ENCODE results near the gene GALC. TPM values are rescaled to one million over a fixed set of nuclear protein-coding genes. Genes with fewer than 3 reads are reported as not detected.

The GALC gene
- total RNA-seq, 1 experiment from 2014 or later: 0.18 TPM

GRCh38 chr14:87916886-87917275, 76.1 kb downstream of the GALC start:
- intact Hi-C loops (cut with micrococcal nuclease): no loop called here
- H3K9me3 ChIP-seq (ENCODE audit: low read length): no peaks in the 10 kb centered on the region
- POLR2A ChIA-PET (ENCODE audit: unreplicated experiment): no interaction called here
- peaks cover 7% of the 10 kb centered on the region; the same call in 1 of the 2 replicates for H3K27me3 ChIP-seq (ENCODE audit: low read length)
- no peaks in the 10 kb centered on the region for H3K79me2 ChIP-seq (ENCODE audit: low read length)
- H3K4me2 ChIP-seq (ENCODE audit: low read length): no peak overlapping the region
- no peaks in the 10 kb centered on the region for H3K36me3 ChIP-seq (ENCODE audit: low read depth, low read length)
- no peak for DNase-seq
- no peak overlapping the region for H3K4me3 ChIP-seq (ENCODE audit: low read length)
- H2AFZ ChIP-seq (ENCODE audit: low read length): no peak overlapping the region
- H3K27ac ChIP-seq (ENCODE audit: low read length): no peak overlapping the region
- CTCF ChIA-PET: no interaction called here
- no TSS peak for BruUV-seq (replicated peaks)
- no peak overlapping the region for H3K9ac ChIP-seq (ENCODE audit: low read length)
- TF ChIP-seq EZH2 (IDR thresholded peaks at IDR 0.05; ENCODE audit: low read length, unreplicated experiment): no peak
- TF ChIP-seq CTCF (conservative IDR thresholded peaks at IDR 0.05; ENCODE audit: low read depth, low read length): no peak
- TF ChIP-seq EZH2phosphoT487 (IDR thresholded peaks at IDR 0.05; ENCODE audit: borderline replicate concordance, low read length): no peak
- H3F3A ChIP-seq (ENCODE audit: low read length, unreplicated experiment): no peaks in the 10 kb centered on the region
- H4K20me1 ChIP-seq (ENCODE audit: low read length): no peaks in the 10 kb centered on the region
- no peak for ATAC-seq
- H3K4me1 ChIP-seq (ENCODE audit: insufficient read depth, low read length): no peaks in the 10 kb centered on the region
- H3K9me2 ChIP-seq (replicated peaks; ENCODE audit: low read length): no peaks in the 10 kb centered on the region

- no peaks in the 10 kb centered on the region for H3F3A ChIP-seq (ENCODE audit: low read length, unreplicated experiment)
- intact Hi-C loops (cut with micrococcal nuclease): no loop called here
- no peak for ATAC-seq
- no peaks in the 10 kb centered on the region for H3K9me3 ChIP-seq (ENCODE audit: low read length)
- TF ChIP-seq EZH2 (IDR thresholded peaks at IDR 0.05; ENCODE audit: low read length, unreplicated experiment) (no peak), EZH2phosphoT487 (IDR thresholded peaks at IDR 0.05; ENCODE audit: borderline replicate concordance, low read length) (no peak), CTCF (conservative IDR thresholded peaks at IDR 0.05; ENCODE audit: low read depth, low read length) (no peak)
- no peaks in the 10 kb centered on the region for H3K9me2 ChIP-seq (replicated peaks; ENCODE audit: low read length)
- no peak overlapping the region for H3K4me3 ChIP-seq (ENCODE audit: low read length)
- no peaks in the 10 kb centered on the region for H3K36me3 ChIP-seq (ENCODE audit: low read depth, low read length)
- H3K4me1 ChIP-seq (ENCODE audit: insufficient read depth, low read length): no peaks in the 10 kb centered on the region
- ChIA-PET POLR2A (ENCODE audit: unreplicated experiment) (no interaction called here), CTCF (no interaction called here)
- H3K9ac ChIP-seq (ENCODE audit: low read length): no peak overlapping the region
- DNase-seq: no peak
- no TSS peak for BruUV-seq (replicated peaks)
- H3K27me3 ChIP-seq (ENCODE audit: low read length): peaks cover 7% of the 10 kb centered on the region; the same call in 1 of the 2 replicates
- no peak overlapping the region for H3K27ac ChIP-seq (ENCODE audit: low read length)
- no peak overlapping the region for H2AFZ ChIP-seq (ENCODE audit: low read length)
- H4K20me1 ChIP-seq (ENCODE audit: low read length): no peaks in the 10 kb centered on the region
- no peaks in the 10 kb centered on the region for H3K79me2 ChIP-seq (ENCODE audit: low read length)
- no peak overlapping the region for H3K4me2 ChIP-seq (ENCODE audit: low read length)
Observed at GRCh38 chr14:87916103-87916885, 76.7 kb downstream of the GALC start.

- no peak for ATAC-seq
- no peak overlapping the region for H2AFZ ChIP-seq (ENCODE audit: low read length)
- H3K36me3 ChIP-seq (ENCODE audit: low read depth, low read length): no peaks in the 10 kb centered on the region
- H3K27ac ChIP-seq (ENCODE audit: low read length): no peak overlapping the region
- DNase-seq: no peak
- no peaks in the 10 kb centered on the region for H3K27me3 ChIP-seq (ENCODE audit: low read length)
- H3K9ac ChIP-seq (ENCODE audit: low read length): no peak overlapping the region
- H3K9me2 ChIP-seq (replicated peaks; ENCODE audit: low read length): no peaks in the 10 kb centered on the region
- no peaks in the 10 kb centered on the region for H3F3A ChIP-seq (ENCODE audit: low read length, unreplicated experiment)
- no peaks in the 10 kb centered on the region for H4K20me1 ChIP-seq (ENCODE audit: low read length)
- no peaks in the 10 kb centered on the region for H3K9me3 ChIP-seq (ENCODE audit: low read length)
- BruUV-seq (replicated peaks): no TSS peak
- POLR2A ChIA-PET (ENCODE audit: unreplicated experiment): no interaction called here
- no peak overlapping the region for H3K4me2 ChIP-seq (ENCODE audit: low read length)
- TF ChIP-seq CTCF (conservative IDR thresholded peaks at IDR 0.05; ENCODE audit: low read depth, low read length) (no peak), EZH2 (IDR thresholded peaks at IDR 0.05; ENCODE audit: low read length, unreplicated experiment) (no peak)
- intact Hi-C loops (cut with micrococcal nuclease): no loop called here
- no peak overlapping the region for H3K4me3 ChIP-seq (ENCODE audit: low read length)
- H3K79me2 ChIP-seq (ENCODE audit: low read length): no peaks in the 10 kb centered on the region
- H3K4me1 ChIP-seq (ENCODE audit: insufficient read depth, low read length): no peaks in the 10 kb centered on the region
- CTCF ChIA-PET: no interaction called here
Observed at GRCh38 chr14:87908550-87908949, 84.4 kb downstream of the GALC start.

Data from PC-3 (cell line).